ENCODE data around the gene PXK.

The PXK gene

GRCh38 chr3:58379351-58380073 is 46.8 kb downstream of the PXK start:
- no peak for DNase-seq

- DNase-seq: no peak
Measured at GRCh38 chr3:58383476-58383875, 50.8 kb downstream of the PXK start.

- peak in 7 of 51 donors; percentile 3 to 44 (median 18) for DNase-seq
Measured at GRCh38 chr3:58383904-58384303, 51.2 kb downstream of the PXK start.

- no peak for DNase-seq
Measured at GRCh38 chr3:58384381-58385090, 51.8 kb downstream of the PXK start.

- DNase-seq: peak in 36 of 51 donors; percentile 7 to 92 (median 62)
Measured at GRCh38 chr3:58386626-58387365, 54.1 kb downstream of the PXK start.

GRCh38 chr3:58387650-58388546 is 55.2 kb downstream of the PXK start:
- DNase-seq: peak in 2 of 51 donors; percentile 18 to 30

- DNase-seq: peak in 5 of 51 donors; percentile 21 to 80 (median 37)
Measured at GRCh38 chr3:58388550-58389091, 55.9 kb downstream of the PXK start.

GRCh38 chr3:58391156-58391865 is 58.6 kb downstream of the PXK start:
- no peak for DNase-seq

GRCh38 chr3:58392181-58392580 is 59.5 kb downstream of the PXK start:
- DNase-seq: no peak

- no peak for DNase-seq
Measured at GRCh38 chr3:58394339-58394738, 61.6 kb downstream of the PXK start.

GRCh38 chr3:58398669-58399333 is 66.1 kb downstream of the PXK start:
- no peak for DNase-seq

- no peak for DNase-seq
Measured at GRCh38 chr3:58403513-58404109, 70.9 kb downstream of the PXK start.

- DNase-seq: no peak
Measured at GRCh38 chr3:58404396-58404795, 71.7 kb downstream of the PXK start.

GRCh38 chr3:58408906-58409305 is 76.2 kb downstream of the PXK start:
- no peak for DNase-seq

- no peak for DNase-seq
Measured at GRCh38 chr3:58409663-58410062, 77.0 kb downstream of the PXK start.

GRCh38 chr3:58411036-58411435 is 78.3 kb downstream of the PXK start:
- DNase-seq: no peak

- no peak for DNase-seq
Measured at GRCh38 chr3:58411851-58412830, 79.4 kb downstream of the PXK start.
